Frontal cortex (tissue), 4 donors: Measurements from ENCODE around the gene MESD. TPM values are rescaled to one million over a fixed set of nuclear protein-coding genes. Genes with fewer than 3 reads are reported as not detected.
"Not testable (repeated sequence)": the region's sequence is repeated elsewhere in the genome, so short reads cannot be mapped to it uniquely, and the experiment has no call there.

Source experiments
- DNase-seq, 2 donors: peaks; one replicate each; pipeline ENCODE4 v3.0.0; 2012; ENCODE audit warnings: low spot score in 2 of 2
- FAIRE-seq: peaks from 2 replicates; lab custom pipeline; 2012; peaks lifted over from hg19 to GRCh38; lab: Jason Lieb, UNC
- total RNA-seq: library from RNA; depleted of rRNA; stranded (reverse); fragments of >200 nt; gene quantifications from one replicate; pipeline ENCODE4 v1.2.3, GENCODE V29; 2014
- donor health status: control.
- donor health status: control.
- donor health status: control.

MESD gene
- total RNA-seq, 1 donor from 2014 or later, result 12.2 TPM

DNA sequence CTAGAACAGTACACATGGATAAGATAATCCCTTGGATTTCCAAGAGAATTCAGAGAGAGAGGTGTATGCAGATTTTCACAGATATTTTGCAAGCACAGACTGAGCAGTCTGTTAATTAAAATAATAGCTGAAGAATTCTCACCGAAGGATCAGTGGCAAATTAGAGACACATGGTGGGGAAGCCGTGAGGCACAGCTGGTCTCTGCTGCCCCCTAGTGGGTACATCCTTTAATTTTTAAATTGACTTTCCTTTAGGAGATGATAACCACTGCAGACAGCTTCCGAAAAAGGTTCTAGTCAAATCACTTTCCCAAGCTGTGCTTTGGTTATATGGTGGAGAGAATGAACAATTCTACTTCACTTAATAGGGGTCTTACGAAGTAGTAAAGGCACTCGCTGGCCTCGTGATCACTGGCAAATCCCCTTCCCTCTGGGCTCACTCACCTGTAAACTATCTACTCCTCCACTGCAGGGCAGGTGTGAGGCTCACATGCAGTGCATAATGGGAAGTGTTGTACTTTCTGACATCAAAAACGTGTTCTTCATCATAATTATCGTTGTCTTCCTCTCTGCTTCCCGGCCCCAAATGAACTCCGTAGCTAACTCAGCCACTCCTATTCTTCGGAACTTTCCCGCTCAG lies 19.5 kb downstream of the MESD start:
- FAIRE-seq (no peak), DNase-seq (peak; percentile 24 to 63)

DNA sequence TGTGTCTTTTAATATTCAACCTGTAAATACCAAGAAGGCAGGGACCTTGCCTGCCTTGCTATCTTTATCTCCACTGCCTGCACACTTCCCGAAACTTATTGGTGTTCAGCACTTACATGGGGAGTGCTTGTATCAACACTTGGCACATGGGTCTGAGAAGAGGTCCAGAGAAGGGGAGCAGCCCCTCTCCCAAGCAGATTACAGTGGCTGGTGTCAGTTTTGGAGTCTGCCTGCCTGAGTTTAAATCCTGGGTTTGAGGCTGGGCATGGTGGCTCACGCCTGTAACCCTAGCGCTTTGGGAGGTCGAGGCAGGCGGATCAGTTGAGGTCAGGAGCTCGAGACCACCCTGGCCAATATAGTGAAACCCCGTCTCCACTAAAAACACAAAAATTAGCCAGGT lies 20.3 kb downstream of the MESD start:
- no peak for FAIRE-seq

GRCh38 chr15:80967991-80968510 lies 21.6 kb downstream of the MESD start:
- no peak for DNase-seq
- FAIRE-seq, result no peak

More for the DNA sequence above, 20.3 kb downstream of the MESD start:
- no peak for DNase-seq

DNA sequence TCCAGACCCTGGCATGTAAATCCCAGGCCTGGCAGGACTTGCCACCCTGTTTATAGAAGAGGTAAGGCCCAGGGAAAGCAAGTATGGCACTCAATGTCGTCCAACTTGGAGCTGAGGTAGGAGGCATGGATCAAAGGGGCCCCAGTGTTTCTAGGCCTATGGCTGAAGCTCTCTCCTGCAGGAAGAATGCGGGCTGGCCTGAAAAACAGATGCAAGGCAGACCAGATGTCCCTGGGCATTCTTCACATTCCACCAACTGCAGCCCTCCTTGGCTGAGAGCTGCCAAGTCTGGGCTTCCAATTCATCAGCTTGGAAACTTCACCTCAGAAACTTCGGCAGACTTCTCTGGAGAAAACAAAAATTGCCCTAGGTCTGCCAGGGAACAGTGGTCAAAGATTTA lies 22.2 kb downstream of the MESD start:
- no peak for DNase-seq
- FAIRE-seq, result no peak

- FAIRE-seq (no peak), DNase-seq (no peak)
Measured at GRCh38 chr15:80966431-80967197, 23.0 kb downstream of the MESD start.

DNA sequence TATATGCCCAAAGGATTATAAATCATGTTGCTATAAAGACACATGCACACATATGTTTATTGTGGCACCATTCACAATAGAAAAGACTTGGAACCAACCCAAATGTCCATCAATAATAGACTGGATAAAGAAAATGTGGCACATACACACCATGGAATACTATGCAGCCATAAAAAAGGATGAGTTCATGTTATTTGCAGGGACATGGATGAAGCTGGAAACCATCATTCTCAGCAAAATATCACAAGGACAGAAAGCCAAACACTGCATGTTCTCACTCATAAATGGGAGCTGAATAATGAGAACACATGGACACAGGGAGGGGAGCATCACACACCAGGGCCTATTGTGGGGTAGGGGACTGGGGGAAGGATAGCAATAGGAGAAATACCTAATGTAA lies 24.2 kb downstream of the MESD start:
- FAIRE-seq, DNase-seq: not testable (repeated sequence)

DNA sequence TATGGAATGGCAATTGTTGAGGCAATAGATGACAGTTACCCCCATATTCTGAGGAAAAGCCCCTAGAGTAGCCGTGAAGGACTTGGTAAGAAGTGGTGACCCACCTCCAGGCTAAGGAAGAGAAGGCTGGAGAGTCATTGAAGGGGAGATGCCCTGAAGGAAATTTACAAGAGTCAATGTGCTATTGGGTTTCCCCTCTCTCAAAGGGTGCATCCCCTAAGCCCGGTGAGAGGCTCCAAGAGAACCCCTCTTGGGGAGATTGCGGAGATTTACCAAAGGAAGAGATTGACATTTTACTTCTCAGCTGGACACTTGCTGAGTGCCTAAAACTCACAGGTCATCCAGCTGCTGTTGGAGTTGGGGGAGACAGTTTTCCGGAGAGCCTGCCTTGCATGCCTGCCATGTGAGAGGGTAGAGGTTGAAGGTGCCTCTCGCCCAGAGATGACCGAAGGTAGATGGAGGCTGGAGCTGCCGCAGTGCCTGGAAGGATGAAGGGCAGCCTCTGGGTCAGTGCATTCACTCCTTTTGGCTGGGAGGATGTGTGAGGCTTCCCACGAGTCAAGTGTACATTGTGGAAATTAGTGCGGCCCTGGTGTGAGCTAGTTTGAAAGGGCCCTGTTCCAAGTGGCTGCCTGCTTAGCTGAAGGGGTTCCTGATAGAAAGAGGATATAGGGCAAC lies 30.7 kb downstream of the MESD start:
- no peak for DNase-seq
- no peak for FAIRE-seq

DNA sequence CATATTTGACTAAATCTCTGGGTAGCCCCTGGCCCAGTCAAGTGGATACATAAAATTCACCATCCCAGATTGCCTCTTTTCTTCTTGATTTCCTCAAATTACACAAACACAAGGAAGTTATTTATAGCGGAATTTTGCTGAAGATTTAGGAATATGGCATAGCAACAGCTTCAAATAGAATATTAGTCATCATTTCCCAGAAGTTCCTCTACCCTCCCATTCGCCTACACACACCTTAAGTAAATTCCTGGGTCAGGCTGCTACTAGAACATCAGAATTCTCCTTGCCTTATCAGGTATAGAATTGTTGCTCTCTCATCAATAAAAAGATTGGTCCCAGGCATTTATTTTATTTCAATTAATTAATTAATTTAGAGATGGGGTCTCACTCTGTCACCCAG lies 31.6 kb downstream of the MESD start:
- no peak for FAIRE-seq

GRCh38 chr15:80957556-80957955 lies 32.1 kb downstream of the MESD start:
- no peak for FAIRE-seq
- DNase-seq, result no peak

More for the DNA sequence above, 31.6 kb downstream of the MESD start:
- DNase-seq, result no peak

- FAIRE-seq, DNase-seq: not testable (repeated sequence)
Measured at GRCh38 chr15:80955571-80956452, 33.8 kb downstream of the MESD start.

DNA sequence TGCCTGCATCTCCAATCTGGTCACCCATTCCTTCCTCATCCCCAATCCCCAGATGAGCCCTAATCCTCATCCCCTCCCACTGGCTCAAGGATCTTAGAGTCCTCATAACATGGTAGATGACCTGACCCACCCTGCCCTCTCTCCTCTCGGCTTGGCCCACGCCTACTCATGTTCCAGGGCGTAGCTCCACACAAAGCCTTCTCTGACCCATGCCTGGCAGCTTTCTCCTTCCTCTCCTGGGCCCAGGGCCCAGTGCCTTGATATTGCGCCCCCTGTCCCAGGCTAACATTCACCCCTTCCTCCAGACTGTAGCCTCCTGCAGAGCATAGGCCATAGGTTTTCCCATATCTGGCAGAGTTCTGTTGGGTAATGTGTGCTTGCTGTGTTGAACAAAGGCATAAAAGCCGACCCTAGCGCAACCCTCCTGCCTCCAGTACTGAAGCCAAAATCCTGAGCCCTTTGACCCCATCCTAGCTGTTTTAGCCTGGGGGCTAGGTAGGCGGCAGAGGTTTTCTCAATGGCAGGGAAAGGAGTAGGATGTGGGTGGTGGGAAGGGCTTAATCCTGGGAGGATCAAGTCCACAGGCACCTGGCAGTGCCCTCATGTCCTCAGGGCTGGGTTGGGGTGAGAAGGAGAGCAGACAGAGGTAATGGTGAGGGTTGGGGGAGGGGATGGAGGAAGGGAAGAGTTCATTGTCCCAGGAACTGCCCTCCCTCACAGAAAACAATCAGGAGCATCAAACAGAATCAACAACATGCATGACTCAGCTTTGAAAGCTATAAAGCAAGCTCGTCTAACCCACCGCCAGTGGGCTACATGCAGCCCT lies 35.5 kb downstream of the MESD start:
- FAIRE-seq (no peak), DNase-seq (no peak)

- FAIRE-seq, result no peak
- DNase-seq, result no peak
Measured at GRCh38 chr15:80953001-80953952, 36.3 kb downstream of the MESD start.

GRCh38 chr15:80951941-80952340 lies 37.7 kb downstream of the MESD start:
- DNase-seq (no peak), FAIRE-seq (no peak)

DNA sequence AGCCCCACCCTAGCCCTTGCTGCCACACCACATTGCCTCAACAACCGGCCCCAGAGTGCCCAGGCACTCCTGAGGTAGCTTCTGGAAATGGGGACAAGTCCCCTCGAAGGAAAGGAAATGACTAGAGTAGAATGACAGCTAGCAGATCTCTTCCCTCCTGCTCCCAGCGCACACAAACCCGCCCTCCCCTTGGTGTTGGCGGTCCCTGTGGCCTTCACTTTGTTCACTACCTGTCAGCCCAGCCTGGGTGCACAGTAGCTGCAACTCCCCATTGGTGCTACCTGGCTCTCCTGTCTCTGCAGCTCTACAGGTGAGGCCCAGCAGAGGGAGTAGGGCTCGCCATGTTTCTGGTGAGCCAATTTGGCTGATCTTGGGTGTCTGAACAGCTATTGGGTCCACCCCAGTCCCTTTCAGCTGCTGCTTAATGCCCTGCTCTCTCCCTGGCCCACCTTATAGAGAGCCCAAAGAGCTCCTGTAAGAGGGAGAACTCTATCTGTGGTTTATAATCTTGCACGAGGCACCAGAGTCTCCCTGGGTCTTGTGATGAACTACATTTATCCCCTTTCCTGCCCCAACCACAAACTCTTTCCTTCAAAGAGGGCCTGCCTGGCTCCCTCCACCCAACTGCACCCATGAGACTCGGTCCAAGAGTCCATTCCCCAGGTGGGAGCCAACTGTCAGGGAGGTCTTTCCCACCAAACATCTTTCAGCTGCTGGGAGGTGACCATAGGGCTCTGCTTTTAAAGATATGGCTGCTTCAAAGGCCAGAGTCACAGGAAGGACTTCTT lies 39.1 kb downstream of the MESD start:
- DNase-seq (no peak), FAIRE-seq (no peak)

DNA sequence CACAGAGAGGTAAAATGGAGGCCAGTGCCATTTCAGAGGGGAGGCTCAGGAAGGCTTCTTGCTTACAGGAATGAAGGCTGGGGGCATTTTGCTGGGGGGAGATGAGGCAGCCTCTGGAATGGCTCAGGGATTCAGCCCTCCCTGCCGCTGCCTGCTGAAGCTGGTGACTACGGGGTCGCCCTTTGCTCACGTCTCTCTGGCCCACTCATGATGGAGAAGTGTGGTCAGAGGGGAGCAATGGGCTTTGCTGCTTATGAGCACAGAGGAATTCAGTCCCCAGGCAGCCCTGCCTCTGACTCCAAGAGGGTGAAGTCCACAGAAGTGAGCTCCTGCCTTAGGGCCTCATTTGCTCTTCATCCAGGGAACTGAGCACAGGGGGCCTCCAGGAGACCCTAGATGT lies 39.9 kb downstream of the MESD start:
- DNase-seq (no peak), FAIRE-seq (no peak)

DNA sequence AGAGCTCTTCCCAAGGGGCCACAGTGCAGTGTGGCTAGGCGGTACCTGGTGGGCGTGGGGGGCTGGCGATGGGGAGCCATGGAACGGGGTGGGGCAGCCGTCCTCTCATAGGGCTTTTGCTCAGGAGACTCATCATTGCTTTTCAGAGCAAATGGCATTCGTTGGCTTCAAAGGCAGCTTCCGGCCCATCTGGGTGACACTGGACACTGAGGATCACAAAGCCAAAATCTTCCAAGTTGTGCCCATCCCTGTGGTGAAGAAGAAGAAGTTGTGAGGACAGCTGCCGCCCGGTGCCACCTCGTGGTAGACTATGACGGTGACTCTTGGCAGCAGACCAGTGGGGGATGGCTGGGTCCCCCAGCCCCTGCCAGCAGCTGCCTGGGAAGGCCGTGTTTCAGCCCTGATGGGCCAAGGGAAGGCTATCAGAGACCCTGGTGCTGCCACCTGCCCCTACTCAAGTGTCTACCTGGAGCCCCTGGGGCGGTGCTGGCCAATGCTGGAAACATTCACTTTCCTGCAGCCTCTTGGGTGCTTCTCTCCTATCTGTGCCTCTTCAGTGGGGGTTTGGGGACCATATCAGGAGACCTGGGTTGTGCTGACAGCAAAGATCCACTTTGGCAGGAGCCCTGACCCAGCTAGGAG lies 40.8 kb downstream of the MESD start:
- FAIRE-seq (no peak), DNase-seq (no peak)

- DNase-seq (no peak), FAIRE-seq (no peak)
Measured at GRCh38 chr15:80946576-80946975, 43.0 kb downstream of the MESD start.
